ENCODE data around the gene METTL16. TPM values are rescaled to one million over a fixed set of nuclear protein-coding genes. Genes with fewer than 3 reads are reported as not detected.
"Not testable (repeated sequence)": the region's sequence is repeated elsewhere in the genome, so short reads cannot be mapped to it uniquely, and the experiment has no call there.

METTL16 gene
- polyA plus RNA-seq, 3 donors = 36.1 to 39.1 (median 36.6) TPM

DNA sequence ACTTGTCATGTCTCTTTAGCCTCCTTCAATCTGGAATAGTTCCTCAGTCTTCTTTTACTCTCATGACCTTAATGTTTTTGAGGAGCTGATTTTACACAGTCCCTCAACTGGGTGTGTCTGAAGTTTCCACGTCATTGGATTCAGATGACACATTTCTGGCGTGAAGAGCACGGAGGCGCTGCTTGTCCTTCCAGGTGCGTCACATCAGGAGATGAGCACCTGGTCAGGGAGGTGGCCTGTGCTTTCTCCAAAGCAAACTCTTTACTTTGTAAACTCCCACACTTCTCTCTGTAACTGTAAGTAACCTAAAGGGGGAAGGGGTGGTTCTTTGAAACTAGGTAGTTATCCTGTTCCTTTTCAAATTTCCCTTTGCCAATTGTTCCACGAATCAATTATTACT lies 58.4 kb downstream of the METTL16 start:
- DNase-seq (ENCODE audit: low read depth in 3 of 3, low spot score in 2 of 3) = no peak

DNA sequence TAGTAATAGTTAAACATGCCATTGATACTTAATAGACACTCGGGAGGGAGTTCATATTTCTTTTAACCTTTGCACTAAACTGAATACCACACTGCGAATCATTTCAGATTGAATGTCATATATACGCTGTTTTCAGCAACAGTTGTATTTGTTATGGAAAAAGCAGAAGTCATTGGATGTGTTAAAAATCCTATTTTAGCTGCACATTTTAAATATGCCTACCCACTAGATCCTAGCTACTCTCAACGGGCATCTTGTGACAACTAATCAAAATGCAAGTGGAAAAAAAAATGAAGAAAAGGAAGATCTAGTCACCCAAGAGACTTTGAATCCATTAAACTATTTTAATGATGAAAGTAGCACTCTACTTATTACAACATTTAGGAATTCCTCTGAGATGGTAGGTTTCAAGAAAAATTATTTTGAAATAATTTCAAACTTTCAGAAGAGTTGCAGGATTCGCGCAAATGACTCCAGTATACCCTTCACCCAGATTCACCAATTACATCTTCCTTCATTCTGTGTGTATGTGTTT lies 59.4 kb downstream of the METTL16 start:
- no peak for DNase-seq (ENCODE audit: low read depth in 3 of 3, low spot score in 2 of 3)

DNA sequence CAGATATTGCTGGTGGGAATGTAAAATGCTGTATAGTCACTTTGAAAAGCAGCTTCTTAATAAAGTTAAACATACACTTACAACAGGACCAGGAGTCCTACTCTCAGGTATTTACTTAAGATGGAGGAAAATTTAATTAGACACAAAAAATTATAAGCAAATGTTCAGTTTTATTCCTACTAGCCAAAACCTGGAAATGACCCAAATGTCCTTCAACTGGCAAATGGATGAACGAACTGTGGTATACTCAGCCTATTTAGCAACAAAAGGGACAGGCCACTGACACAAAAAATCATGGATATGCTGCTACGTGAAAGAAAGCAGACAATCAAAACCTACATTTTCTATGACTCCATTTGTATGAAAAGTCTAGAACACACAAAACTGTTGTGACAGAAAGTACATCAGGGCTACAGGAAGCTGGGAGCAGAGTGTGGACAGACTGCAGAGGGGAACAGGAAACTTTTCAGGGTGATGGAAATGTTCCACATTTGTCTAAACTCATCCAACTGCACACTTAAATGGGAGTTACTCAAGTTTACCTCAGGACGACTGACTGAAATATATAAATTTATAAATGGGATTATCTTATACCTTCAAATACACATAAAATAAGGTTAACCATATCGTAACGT lies 61.6 kb downstream of the METTL16 start:
- DNase-seq (ENCODE audit: low read depth in 3 of 3, low spot score in 2 of 3) = no peak

DNA sequence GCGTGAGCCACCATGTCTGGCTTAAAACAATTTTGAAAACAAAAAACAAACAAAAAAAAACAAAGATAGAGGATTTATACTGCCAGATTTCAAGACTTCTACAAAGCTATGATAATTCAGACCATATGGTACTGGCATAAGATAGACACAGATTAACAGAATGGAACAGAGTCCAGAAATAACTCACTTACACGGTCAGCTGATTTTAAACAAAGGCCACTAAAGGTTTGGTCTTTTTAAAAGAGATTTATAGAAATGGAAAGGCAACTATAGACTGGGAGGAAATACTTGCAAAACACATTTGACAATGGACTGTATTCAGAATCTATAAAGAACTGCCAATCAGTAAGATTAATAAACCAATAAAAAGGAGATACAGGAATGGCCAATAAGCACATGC lies 62.2 kb downstream of the METTL16 start:
- DNase-seq (ENCODE audit: low read depth in 3 of 3, low spot score in 2 of 3) = no peak

DNA sequence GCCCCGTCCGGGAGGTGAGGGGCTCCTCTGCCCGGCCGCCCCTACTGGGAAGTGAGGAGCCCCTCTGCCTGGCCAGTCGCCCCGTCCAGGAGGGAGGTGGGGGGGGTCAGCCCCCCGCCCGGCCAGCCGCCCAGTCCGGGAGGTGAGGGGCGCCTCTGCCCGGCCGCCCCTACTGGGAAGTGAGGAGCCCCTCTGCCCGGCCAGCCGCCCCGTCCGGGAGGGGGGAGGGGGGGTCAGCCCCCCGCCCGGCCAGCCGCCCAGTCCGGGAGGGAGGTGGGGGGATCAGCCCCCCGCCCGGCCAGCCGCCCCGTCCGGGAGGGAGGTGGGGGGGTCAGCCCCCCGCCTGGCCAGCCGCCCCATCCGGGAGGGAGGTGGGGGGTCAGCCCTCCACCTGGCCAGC lies 64.2 kb downstream of the METTL16 start:
- DNase-seq (ENCODE audit: low read depth in 3 of 3, low spot score in 2 of 3) = not testable (repeated sequence)

DNA sequence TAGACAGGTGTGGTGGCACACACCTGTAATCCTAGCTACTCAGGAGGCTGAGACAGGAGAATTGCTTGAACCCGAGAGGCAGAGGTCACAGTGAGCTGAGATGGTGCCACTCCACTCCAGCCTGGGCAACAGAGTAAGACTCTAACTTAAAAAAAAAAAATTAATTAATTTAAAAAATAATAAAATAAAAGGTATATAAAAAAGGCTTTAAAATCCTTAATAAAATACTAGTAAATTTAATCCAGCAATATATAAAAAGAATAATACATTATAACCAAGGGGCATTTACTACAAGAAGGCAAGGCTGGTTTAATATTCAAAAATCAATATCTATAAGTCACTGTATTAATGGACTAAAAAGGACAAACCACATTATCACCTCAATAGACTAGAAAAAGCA lies 66.0 kb downstream of the METTL16 start:
- DNase-seq (ENCODE audit: low read depth in 3 of 3, low spot score in 2 of 3) = no peak

DNA sequence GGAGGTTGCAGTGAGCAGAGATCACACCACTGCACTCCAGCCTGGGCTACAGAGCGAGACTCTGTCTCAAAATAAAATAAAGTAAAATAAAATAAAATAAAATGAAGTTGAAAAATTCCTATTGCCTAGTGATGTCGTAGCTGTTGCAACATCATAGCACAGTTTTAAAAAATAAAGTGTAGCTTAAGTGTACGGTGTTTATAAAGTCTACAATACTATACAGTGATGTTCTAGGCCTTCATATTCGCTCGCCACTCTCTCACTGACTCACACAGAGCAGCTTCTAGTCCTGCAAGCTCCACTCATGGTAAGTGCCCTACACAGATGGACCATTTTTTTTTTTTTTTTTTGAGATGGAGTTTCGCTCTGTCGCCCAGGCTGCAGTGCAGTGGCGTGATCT lies 67.3 kb downstream of the METTL16 start:
- DNase-seq (ENCODE audit: low read depth in 3 of 3, low spot score in 2 of 3) = no peak

DNA sequence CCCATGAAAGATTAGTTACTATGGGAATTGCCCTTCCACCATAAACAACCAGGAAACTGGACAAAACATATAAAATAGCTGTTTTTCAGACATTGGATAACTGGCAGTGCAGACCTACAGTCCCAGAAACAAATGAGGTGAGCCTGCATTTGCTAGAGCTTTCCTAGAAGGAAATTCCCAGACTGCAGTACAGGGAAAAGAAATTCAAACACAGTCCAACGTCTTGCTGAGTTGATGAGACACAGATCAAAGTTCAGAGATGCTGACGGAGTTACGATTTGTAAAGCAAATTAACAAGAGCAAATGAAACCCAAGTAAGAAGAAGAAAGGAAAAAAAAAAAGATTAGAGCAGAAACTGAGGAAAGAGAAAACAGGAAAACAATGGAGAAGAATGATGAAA lies 69.5 kb downstream of the METTL16 start:
- DNase-seq (ENCODE audit: low read depth in 3 of 3, low spot score in 2 of 3) = no peak

DNA sequence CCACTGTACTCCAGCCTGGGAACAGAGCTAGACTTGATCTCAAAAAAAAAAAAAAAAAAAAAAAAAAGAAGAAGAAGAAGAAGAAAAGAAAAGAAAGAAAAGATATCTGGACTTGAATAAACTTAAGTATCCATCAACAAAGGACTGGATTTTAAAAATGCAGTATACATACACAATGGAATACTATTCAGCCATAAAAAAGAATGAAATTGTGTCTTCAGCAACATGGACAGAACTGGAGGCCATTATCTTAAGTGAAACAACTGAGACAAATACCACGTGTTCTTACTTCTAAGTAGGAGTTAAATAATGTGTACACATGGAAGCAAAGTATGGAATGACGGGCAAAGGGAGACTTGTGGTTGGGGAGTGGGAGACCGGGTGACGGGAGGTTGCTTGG lies 70.8 kb downstream of the METTL16 start:
- DNase-seq (ENCODE audit: low read depth in 3 of 3, low spot score in 2 of 3) = no peak

DNA sequence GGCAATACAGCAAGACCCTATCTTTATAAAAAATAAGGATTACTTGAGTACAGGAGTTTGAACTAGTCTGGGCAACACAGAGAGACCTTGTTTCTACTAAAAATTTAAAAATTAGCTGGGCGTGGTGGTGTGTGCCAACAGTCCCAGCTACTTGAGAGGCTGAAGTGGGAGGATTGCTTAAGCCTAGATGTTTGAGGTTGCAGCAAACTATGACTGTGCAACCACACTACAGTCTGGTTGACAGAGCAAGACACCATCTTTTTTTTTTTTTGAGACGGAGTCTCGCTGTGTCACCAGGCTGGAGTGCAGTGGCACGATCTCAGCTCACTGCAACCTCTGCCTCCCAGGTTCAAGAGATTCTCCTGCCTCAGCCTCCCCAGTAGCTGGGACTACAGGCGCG lies 71.7 kb downstream of the METTL16 start:
- not testable (repeated sequence) for DNase-seq (ENCODE audit: low read depth in 3 of 3, low spot score in 2 of 3)

DNA sequence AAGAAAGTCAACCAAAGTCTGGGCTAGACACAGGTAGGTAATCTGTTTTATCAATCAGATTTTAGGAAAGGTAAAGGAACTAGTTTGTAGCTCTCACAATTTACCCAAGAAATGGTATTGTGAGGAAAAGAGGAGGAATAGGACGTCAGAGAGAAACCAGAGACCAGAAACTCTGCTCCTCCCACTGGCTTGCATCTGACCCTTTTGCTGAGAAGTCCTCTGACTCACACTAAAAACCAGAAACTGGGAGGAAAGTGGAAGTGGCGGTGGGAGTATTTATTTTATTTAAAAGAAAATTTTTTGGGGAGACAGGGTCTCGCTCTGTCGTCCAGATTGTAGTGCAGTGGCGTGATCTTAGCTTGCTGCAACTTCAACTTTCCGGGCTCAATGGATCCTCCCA lies 72.9 kb downstream of the METTL16 start:
- DNase-seq (ENCODE audit: low read depth in 3 of 3, low spot score in 2 of 3) = no peak

DNA sequence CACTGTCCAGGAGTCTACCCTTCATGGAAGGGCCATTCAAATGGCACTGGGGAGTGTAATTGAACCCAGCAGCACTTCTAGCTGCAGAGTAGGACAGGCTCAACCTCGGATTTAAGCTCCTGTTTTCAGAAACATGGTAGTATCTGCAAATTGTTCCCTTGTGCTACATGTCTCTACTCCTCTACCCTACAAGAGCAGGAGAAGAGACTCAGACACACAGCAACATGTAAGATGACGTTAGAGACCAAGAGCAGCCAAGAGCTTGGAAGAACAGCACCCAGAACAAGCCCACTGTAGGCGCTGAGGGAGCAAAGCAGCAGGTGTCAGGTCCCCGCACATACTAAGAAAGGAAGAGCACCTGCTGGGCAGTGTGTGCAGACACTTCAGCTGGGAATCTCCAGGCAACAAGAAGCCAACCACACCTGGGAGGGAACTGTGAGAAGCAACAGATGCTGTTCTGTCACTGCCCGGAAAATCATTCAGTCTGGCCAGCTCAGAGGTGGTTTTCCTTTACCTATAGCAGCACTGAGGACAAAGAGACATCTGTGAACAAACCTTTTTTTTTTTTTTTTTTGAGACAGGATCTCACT lies 75.3 kb downstream of the METTL16 start:
- no peak for DNase-seq (ENCODE audit: low read depth in 3 of 3, low spot score in 2 of 3)

DNA sequence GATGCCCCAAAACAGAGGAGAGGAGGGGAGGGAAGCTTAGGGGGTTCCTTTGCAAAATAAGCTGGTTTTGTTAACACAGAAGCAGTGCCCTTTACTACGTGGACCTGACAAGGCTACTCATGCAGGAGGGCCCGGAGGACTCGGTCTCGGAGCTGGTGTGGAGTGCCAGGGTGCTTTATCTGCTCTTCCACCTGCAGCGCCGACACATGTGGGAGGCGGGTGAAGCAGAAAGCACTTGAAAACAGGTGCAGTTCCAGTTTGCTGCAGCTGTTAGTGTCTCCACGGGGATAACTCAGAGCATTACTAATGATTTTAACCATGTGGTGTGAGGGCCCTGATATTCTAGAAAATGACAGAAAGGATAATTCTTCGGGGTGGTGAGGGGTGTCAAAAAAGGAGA lies 75.8 kb downstream of the METTL16 start:
- DNase-seq (ENCODE audit: low read depth in 3 of 3, low spot score in 2 of 3) = no peak

DNA sequence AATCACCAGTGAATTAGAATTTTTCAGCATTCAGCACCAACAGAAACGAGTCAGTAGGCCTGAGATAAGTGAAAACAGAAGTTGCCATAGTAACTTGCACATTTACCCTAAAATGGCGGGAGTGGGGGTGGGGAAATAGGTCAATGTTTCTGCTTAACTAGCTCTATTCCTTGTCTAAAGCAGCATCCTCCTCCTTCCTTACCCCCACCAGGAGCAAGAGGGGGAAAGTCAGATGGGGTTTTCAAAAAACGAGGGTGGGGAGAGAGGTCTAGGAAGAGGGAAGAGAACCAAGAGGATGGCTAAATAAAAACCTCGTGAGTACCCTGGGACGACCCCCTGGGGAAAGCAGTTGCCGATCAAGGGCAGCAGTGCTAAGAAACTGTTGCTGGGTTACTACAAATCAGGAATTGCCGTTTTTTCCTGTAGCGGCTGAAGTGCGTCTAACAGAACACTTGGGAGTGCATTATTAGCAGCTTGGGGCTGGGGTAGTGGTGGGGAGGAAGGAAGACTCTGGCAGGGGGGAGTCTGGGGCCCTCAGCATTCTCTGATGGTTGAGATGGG lies 76.4 kb downstream of the METTL16 start:
- DNase-seq (ENCODE audit: low read depth in 3 of 3, low spot score in 2 of 3) = no peak

DNA sequence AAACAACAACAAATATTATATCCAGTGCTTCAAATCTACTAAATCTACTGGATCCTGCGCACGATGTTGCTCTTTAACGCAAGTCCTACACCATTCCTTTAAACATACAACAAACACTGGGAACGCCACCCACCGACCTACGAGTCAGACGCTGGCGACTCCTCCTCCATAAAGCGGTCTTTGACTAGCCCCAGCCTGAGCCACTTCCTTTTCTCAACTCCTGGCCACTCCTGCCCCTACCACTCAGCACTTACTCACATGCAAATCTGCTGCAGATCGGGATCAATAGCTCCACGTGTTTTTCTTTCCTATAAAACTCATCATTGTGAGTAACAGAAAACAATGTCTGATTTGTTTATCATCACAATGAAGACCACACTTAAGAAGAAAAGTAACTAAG lies 78.0 kb downstream of the METTL16 start:
- DNase-seq (ENCODE audit: low read depth in 3 of 3, low spot score in 2 of 3) = no peak

DNA sequence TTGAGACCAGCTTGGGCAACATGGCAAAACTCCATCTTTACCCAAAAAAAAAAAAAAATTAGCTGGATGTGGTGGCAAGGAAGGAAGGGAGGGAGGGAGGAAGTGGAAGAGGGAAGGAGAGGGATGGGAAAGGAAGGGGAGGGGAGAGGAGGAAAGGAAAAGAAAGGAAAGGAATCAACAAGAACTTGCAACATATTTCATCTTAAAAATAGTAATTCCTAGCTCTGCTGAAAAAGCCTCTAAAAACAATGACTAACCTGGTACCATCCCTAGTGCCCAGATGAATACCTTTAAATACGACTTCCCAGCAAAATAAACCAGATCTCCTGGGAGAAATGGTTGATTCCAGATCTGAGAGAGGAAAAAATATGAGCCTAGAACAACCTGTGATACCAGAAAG lies 83.8 kb downstream of the METTL16 start:
- DNase-seq (ENCODE audit: low read depth in 3 of 3, low spot score in 2 of 3) = no peak

DNA sequence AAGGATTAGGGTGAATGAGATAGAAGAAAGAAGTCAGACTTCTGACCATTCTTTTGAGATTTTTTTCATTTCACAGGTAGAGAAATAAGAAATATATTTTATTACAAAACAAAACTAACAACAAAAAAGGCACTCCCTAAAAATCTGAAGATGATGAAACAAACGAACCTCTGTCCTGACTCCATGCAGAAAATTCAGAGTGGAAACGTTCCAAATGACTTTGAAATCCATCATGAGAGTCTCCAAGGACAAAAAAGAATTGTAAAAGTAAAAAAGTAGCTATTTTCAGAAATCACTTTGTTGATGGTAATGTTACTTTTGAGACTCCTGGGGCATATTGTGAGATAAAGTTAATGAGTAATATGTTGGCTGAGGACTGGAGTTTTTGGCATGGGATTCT lies 84.5 kb downstream of the METTL16 start:
- no peak for DNase-seq (ENCODE audit: low read depth in 3 of 3, low spot score in 2 of 3)

DNA sequence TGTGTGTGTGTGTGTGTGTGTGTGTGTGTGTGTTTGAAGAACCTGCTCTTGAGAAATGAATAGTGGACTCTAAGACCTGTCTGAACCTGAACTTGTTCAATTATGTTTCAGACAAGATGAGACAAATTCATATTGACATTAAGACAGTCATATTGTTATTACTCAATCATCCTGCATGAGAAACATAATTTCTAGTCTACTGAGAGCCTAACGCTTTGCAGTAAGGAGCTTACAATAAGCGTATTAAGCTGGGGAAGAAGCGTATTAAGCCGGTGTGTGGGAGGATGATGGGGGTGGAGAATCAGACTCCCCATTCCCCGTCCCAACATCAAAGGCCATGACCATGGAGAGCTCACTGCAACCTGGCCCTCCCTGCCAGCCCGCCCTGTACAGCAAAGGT lies 88.4 kb downstream of the METTL16 start:
- no peak for DNase-seq (ENCODE audit: low read depth in 3 of 3, low spot score in 2 of 3)

DNA sequence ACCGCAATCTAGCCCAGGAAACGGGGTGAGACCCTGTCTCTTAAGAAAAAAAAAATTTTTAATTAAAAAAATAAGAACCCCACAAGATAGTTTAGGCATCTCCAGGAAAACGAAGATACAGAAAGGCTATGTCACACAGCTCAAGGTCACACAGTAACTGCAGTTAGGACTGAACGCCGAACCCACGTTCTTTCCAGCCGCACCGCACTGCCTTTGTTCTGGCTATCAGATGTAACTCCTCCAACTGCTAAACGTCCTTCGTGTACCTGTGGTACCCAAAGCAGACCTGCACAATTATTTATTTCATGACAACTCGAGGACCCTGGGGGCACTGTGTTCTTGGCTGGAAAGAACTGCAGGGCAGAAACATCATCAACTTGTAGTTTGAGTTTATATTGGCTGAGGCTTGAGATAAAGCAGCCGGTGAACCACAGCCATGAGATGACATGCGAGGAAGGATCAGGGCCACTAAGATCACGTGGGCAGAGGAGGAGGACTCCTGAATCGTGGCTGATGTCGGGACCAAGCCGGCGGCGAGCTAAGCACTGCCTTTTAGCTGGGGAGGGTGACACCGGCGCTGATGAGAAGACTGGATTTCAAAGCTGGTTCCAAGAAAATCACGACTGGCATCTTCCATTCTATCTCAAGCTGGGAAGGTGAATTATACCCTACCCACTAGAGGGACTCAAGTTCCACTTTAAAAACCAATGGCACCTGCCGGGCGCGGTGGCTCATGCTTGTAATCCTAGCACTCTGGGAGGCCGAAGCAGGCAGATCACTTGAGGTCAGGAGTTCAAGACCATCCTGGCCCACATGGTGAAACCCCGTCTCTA lies 90.2 kb downstream of the METTL16 start:
- no peak for DNase-seq (ENCODE audit: low read depth in 3 of 3, low spot score in 2 of 3)

DNA sequence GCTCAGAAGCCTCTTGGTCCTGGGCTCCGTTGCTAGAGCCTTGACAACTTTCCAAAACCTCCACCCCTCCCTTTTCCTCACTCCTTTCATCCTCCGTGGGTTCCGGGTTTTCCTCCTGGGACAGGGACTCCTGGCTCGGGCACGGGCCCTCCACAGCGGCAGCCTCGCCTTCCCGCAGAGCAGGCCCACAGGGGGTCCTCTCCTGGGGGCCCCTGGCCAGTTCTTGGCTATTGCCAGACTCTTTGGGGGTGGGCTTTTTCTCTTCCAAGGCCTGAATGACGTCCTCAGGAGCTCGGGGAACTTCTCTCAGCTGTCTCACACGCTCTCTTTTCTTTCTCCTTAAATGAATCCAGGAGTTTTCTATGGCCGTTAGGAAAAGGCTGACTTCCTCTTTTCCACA lies 91.5 kb downstream of the METTL16 start:
- no peak for DNase-seq (ENCODE audit: low read depth in 3 of 3, low spot score in 2 of 3)

DNA sequence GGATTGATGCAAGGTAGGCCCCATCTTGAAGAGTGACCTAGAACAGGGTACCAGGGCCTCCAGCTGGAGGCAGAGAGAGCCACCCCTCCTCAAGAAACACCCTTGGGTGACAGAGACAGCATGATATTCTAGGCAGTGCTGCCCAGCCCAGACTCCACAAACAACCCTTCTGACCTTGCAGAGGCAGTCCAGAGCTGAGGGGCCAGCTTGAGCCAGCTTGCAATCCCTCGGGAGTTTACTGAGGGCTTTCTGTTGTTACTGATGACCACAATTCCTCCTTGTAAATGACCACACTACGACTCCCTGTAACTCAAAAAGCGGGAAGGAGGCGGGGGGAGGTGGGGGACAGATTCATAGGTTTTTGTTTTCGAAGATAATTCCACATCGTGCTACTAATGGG lies 92.2 kb downstream of the METTL16 start:
- no peak for DNase-seq (ENCODE audit: low read depth in 3 of 3, low spot score in 2 of 3)

DNA sequence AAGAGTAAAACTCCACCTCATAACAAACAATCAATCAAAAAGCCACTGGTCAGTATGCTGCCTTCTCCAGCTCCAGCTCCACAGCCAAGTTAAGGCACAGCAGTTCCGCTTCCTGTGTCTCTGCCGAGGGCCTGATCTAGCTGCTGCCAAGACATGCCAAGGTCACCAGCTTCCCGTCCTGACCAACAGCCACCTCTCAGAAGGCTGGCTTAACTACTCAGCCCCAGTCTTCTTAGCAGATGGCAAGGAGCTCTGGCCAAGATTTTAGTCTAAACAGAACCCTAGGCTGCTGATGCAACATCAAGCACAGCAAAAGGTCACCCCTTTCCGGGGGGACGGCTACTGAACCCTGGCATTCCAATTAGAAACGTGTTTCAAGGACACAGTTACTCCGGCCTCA lies 93.1 kb downstream of the METTL16 start:
- no peak for DNase-seq (ENCODE audit: low read depth in 3 of 3, low spot score in 2 of 3)
